CD4-positive, alpha-beta T cell (primary cell): ENCODE data around the gene CHL1. TPM values are rescaled to one million over a fixed set of nuclear protein-coding genes. Genes with fewer than 3 reads are reported as not detected.

Experiments used
- ATAC-seq: fragments of 200-7000 bp; cut with Tn5 transposase; one replicate; pipeline ENCODE4 v1.10.0; 2022; ENCODE audit warnings: mild to moderate bottlenecking; ENCODE audit not compliant: poor library complexity
- CTCF ChIA-PET: fragments of 350-600 bp; sonication (Branson Sonifier 250); formaldehyde crosslinking; loops from one replicate; lab custom pipeline; 2021; ENCODE audit warnings: antibody characterized with exemption, inconsistent platforms; lab: Charles Lee
- POLR2A ChIA-PET: fragments of 350-600 bp; sonication (Branson Sonifier 250); formaldehyde crosslinking; loops from one replicate; lab custom pipeline; 2021; ENCODE audit warnings: antibody characterized with exemption, inconsistent platforms; lab: Charles Lee
- DNase-seq, 14 experiments: peaks; one replicate each; pipeline ENCODE4 v3.0.0-alpha.2; 2013 to 2020; ENCODE audit warnings: mixed read lengths in 2 of 14
- H3K27ac ChIP-seq, 2 donors: one replicate each; pipeline versions ENCODE4 v1.5.1 to v1.7.0; 2013; ENCODE audit warnings: low read length in 2 of 2, low read depth in 1 of 2, mild to moderate bottlenecking in 1 of 2
- H3K27me3 ChIP-seq, 2 experiments: 1 replicate in 1 of 2; 2 replicates in 1 of 2; pipeline versions ENCODE4 v1.6.1 to v1.7.0; 2013; ENCODE audit warnings: low read length in 2 of 2, control low read depth in 1 of 2, mild to moderate bottlenecking in 1 of 2, moderate library complexity in 1 of 2; ENCODE audit not compliant: insufficient read depth in 2 of 2, control insufficient read depth in 1 of 2
- H3K36me3 ChIP-seq: one replicate; pipeline ENCODE4 v1.6.1; 2013; ENCODE audit warnings: low read length, control low read depth; ENCODE audit not compliant: insufficient read depth
- H3K4me1 ChIP-seq: one replicate; pipeline ENCODE4 v1.6.1; 2013; ENCODE audit warnings: low read length, control low read depth; ENCODE audit not compliant: insufficient read depth
- H3K4me3 ChIP-seq: one replicate; pipeline ENCODE4 v1.5.1; 2013; ENCODE audit warnings: mild to moderate bottlenecking, low read length, moderate library complexity
- H3K9me3 ChIP-seq, 2 experiments: 1 replicate in 1 of 2; 2 replicates in 1 of 2; pipeline versions ENCODE4 v1.6.1 to v1.7.0; 2013; ENCODE audit warnings: low read length in 2 of 2, mild to moderate bottlenecking in 2 of 2, control low read depth in 1 of 2, moderate library complexity in 1 of 2; ENCODE audit not compliant: control insufficient read depth in 1 of 2, insufficient read depth in 1 of 2
- H3K27ac Mint-ChIP-seq: one replicate; pipeline ENCODE4 v1.8.0; 2020; ENCODE audit warnings: mixed read lengths
- H3K27me3 Mint-ChIP-seq: one replicate; pipeline ENCODE4 v1.8.0; 2021; ENCODE audit warnings: mixed read lengths
- H3K36me3 Mint-ChIP-seq: one replicate; pipeline ENCODE4 v1.8.0; 2021; ENCODE audit warnings: low read depth, mixed read lengths
- H3K4me1 Mint-ChIP-seq: one replicate; pipeline ENCODE4 v1.8.0; 2021; ENCODE audit warnings: low read depth, mixed read lengths
- H3K4me3 Mint-ChIP-seq: one replicate; pipeline ENCODE4 v1.8.0; 2020; ENCODE audit warnings: mild to moderate bottlenecking, mixed read lengths
- H3K9me3 Mint-ChIP-seq: one replicate; pipeline ENCODE4 v1.8.0; 2020; ENCODE audit warnings: mixed read lengths
- intact Hi-C, 2 experiments: fragments of 100-400 bp; cut with DNase I in 1 of 2; cut with micrococcal nuclease in 1 of 2; formaldehyde crosslinking; loops; one replicate each; pipeline versions ENCODE4 v1.15.1 to v1.9.0; 2023 to 2025; cut with DNase I, micrococcal nuclease
- total RNA-seq, 174 experiments: library from RNA in 2 of 174; stranded (reverse) in 2 of 174; gene quantifications; one replicate each; pipeline ENCODE4 v1.2.3 and lab custom pipeline; 2021 to 2026
- TF ChIP-seq, protein P1 (sequence below): fragments of 200-600 bp; IDR thresholded peaks from one replicate; pipeline ENCODE4 v1.8.0; 2022; ENCODE audit warnings: antibody characterized with exemption, mild to moderate bottlenecking

The CHL1 gene
- total RNA-seq, 2 experiments from 2014 or later = not detected

DNA sequence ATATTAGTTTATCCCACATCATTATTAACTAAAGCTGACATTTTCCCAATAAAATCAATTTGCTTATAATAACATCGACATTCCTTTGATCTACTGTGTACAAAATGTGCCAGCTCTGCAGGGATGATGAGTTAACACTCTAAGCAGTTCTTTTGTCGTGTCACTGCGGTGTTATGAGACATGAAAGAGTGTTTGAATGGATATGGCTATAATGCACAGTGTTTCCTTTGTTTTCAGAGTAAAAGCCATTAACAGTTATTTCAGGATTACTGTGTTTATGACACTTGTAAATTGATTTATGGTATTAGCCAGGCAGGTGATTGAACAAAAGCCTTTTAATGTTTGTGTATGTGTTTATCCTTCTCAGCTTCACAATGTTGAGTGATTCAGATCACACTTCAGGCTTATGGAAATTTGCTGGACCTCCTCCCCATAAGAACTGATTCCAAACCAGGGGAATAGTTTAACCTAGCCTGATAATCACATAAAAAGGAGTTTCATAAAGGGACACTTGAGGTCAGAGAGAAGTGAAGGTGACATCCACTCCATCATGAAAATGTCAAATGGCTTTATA lies 115.7 kb downstream of the CHL1 start:
- Histone ChIP-seq H3K4me1 (no peaks in the 10 kb centered on the region), H3K27ac (no peak overlapping the region), H3K4me3 (no peak overlapping the region), H3K9me3 (peaks cover 0 to 7% of the 10 kb centered on the region in 2 experiments), H3K36me3 (no peaks in the 10 kb centered on the region), H3K27me3 (no peaks in the 10 kb centered on the region)
- Mint-ChIP-seq H3K4me1 (no peaks in the 10 kb centered on the region), H3K9me3 (no peaks in the 10 kb centered on the region), H3K27ac (no peak overlapping the region), H3K4me3 (no peak overlapping the region), H3K36me3 (no peaks in the 10 kb centered on the region), H3K27me3 (peaks cover 5% of the 10 kb centered on the region)
- CTCF ChIA-PET = no interaction called here
- intact Hi-C loops = no loop called here
- DNase-seq (no peak), ATAC-seq (no peak)
- TF ChIP-seq, protein P1, sequence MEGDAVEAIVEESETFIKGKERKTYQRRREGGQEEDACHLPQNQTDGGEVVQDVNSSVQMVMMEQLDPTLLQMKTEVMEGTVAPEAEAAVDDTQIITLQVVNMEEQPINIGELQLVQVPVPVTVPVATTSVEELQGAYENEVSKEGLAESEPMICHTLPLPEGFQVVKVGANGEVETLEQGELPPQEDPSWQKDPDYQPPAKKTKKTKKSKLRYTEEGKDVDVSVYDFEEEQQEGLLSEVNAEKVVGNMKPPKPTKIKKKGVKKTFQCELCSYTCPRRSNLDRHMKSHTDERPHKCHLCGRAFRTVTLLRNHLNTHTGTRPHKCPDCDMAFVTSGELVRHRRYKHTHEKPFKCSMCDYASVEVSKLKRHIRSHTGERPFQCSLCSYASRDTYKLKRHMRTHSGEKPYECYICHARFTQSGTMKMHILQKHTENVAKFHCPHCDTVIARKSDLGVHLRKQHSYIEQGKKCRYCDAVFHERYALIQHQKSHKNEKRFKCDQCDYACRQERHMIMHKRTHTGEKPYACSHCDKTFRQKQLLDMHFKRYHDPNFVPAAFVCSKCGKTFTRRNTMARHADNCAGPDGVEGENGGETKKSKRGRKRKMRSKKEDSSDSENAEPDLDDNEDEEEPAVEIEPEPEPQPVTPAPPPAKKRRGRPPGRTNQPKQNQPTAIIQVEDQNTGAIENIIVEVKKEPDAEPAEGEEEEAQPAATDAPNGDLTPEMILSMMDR = no peak
- POLR2A ChIA-PET = no interaction called here

DNA sequence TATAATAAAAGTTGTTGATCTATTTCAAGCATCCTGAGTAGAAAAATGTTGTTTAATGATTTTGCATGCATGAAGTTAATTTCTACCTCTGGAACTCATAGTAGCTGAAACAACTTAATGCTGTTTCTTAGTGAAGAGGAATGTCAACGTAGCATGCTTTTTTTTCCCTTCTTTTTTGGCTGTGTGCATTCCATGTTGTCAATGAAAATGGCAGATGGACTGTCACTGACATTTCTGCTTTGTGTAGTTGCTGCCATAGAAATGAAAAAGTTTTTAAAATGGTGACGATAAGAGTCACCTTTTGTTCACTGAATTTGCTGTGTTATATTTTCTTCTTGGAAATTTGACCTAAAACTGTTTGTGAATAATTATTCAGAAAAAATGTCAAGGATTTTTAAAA lies 116.3 kb downstream of the CHL1 start:
- no peaks in the 10 kb centered on the region for H3K36me3 ChIP-seq
- no peak overlapping the region for H3K4me3 Mint-ChIP-seq
- peaks cover 5% of the 10 kb centered on the region for H3K27me3 Mint-ChIP-seq
- TF ChIP-seq, protein P1 = no peak
- no peak for ATAC-seq
- H3K9me3 ChIP-seq = peaks cover 0 to 7% of the 10 kb centered on the region in 2 experiments
- H3K4me1 Mint-ChIP-seq = no peaks in the 10 kb centered on the region
- H3K4me3 ChIP-seq = no peak overlapping the region
- intact Hi-C loops = no loop called here
- CTCF ChIA-PET = no interaction called here
- POLR2A ChIA-PET = no interaction called here
- H3K27me3 ChIP-seq = no peaks in the 10 kb centered on the region
- H3K36me3 Mint-ChIP-seq = no peaks in the 10 kb centered on the region
- H3K4me1 ChIP-seq = no peaks in the 10 kb centered on the region
- no peaks in the 10 kb centered on the region for H3K9me3 Mint-ChIP-seq
- H3K27ac Mint-ChIP-seq = no peak overlapping the region
- DNase-seq = no peak
- no peak overlapping the region for H3K27ac ChIP-seq

DNA sequence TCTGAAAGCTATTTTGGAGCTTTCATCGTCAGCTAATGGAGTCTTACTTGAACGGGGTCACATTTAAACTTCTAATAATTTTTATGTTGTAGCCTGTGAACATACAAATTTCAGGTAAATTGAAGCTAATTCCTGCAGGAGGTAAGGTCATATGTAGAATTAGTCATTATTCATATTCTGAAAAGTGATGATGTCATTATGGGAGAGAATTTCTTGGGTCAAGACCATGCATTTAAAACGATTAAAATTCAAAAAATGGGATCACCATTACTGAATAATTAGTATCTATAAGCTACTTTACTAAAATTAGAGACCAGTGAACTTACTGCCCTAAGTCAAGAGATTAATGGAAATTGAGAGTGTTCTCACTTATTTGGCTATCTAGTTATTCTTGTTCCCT lies 120.4 kb downstream of the CHL1 start:
- H3K9me3 ChIP-seq = no peaks in the 10 kb centered on the region
- Mint-ChIP-seq H3K27ac (no peak overlapping the region), H3K9me3 (no peaks in the 10 kb centered on the region), H3K27me3 (no peaks in the 10 kb centered on the region), H3K4me1 (no peaks in the 10 kb centered on the region), H3K4me3 (no peak overlapping the region), H3K36me3 (no peaks in the 10 kb centered on the region)
- H3K4me1 ChIP-seq = no peaks in the 10 kb centered on the region
- TF ChIP-seq, protein P1 = no peak
- intact Hi-C loops = no loop called here
- H3K27ac ChIP-seq = no peak overlapping the region
- H3K27me3 ChIP-seq = no peaks in the 10 kb centered on the region
- ChIA-PET POLR2A (no interaction called here), CTCF (no interaction called here)
- H3K4me3 ChIP-seq = no peak overlapping the region
- ATAC-seq = no peak
- H3K36me3 ChIP-seq = no peaks in the 10 kb centered on the region
- no peak for DNase-seq
